ENCODE results near the gene SCYGR5. TPM values are rescaled to one million over a fixed set of nuclear protein-coding genes. Genes with fewer than 3 reads are reported as not detected.

Gene SCYGR5
- total and polyA plus RNA-seq, 2 donors (not counting 3 experiments of a cell fraction or from before 2014, with no cell fraction given): not detected

DNA sequence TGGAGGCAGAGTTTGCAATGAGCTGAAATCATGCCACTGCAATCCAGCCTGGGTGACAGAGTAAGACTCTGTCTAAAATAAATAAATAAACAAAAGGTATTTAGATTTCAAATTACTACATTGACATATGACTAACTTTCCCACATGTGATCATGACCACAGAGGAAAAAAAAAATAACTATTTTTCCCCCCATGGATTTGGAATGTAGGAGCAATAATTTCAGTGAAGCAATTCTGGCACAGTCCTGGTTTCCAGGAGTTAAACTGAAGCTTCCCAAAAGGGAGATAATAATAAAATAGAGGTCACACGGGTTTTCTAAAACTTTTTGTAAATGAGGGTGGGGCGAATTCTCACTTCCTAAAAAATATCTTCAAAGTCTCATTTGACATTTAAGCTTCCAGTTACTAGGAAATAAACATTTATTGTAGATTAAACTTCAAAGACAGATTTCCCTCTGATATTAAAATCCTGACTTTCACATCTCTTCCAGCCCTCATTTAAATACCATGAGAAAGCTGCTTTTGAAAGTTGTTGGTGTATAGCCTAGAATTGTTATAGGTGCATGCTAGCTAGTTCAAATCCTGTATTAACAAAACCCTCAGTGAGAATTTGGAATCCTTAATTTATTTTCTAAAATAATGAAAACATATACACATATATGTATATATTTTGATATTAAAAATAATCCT, 30.5 kb downstream of the SCYGR5 start:
- no peak overlapping the region for H3K27ac ChIP-seq (ENCODE audit: insufficient read depth, low read depth, low read length)
- H3K36me3 ChIP-seq (ENCODE audit: control insufficient read depth in 2 of 2, extremely low read depth in 1 of 2, insufficient read depth in 2 of 2, low read length in 2 of 2): no peaks in the 10 kb centered on the region
- H3K4me3 ChIP-seq (replicated peaks in 1 of 3; ENCODE audit: insufficient read depth in 1 of 3, low read depth in 1 of 3, low read length in 3 of 3): no peak overlapping the region
- H3K4me1 ChIP-seq (ENCODE audit: control insufficient read depth, extremely low read depth, insufficient read depth, low read length): no peaks in the 10 kb centered on the region
- no peaks in the 10 kb centered on the region for H3K79me2 ChIP-seq (ENCODE audit: control insufficient read depth, insufficient read depth, low read length)
- H4K20me1 ChIP-seq (replicated peaks; ENCODE audit: control insufficient read depth, extremely low read depth, insufficient read depth, low read length): no peaks in the 10 kb centered on the region
- FAIRE-seq: no peak
- no peak overlapping the region for H3K9ac ChIP-seq (replicated peaks; ENCODE audit: extremely low read depth, insufficient read depth, low read length)
- H3K4me2 ChIP-seq (ENCODE audit: insufficient read depth, low read length): no peak overlapping the region
- no peaks in the 10 kb centered on the region for H3K9me1 ChIP-seq (replicated peaks; ENCODE audit: control insufficient read depth, extremely low read depth, insufficient read depth, low read length)
- no peak for DNase-seq (ENCODE audit: low read depth, low spot score)
- ChIA-PET POLR2A (no interaction called here), CTCF (interaction anchor here (1.3 kb wide), 1 partner anchor 10 kb away, joined by 4 read pairs; no protein-coding TSS in a partner anchor)
- intact Hi-C loops (cut with micrococcal nuclease): no loop called here
- no peaks in the 10 kb centered on the region for H3K9me3 ChIP-seq (replicated peaks; ENCODE audit: control insufficient read depth, insufficient read depth, low read length)
- no peak for TF ChIP-seq POLR2AphosphoS5 (IDR thresholded peaks at IDR 0.05; ENCODE audit: insufficient read depth, low read depth, low read length)
- TF ChIP-seq POLR2A (IDR thresholded peaks at IDR 0.05; ENCODE audit: low read depth, low read length): no peak
- TF ChIP-seq, protein P1, sequence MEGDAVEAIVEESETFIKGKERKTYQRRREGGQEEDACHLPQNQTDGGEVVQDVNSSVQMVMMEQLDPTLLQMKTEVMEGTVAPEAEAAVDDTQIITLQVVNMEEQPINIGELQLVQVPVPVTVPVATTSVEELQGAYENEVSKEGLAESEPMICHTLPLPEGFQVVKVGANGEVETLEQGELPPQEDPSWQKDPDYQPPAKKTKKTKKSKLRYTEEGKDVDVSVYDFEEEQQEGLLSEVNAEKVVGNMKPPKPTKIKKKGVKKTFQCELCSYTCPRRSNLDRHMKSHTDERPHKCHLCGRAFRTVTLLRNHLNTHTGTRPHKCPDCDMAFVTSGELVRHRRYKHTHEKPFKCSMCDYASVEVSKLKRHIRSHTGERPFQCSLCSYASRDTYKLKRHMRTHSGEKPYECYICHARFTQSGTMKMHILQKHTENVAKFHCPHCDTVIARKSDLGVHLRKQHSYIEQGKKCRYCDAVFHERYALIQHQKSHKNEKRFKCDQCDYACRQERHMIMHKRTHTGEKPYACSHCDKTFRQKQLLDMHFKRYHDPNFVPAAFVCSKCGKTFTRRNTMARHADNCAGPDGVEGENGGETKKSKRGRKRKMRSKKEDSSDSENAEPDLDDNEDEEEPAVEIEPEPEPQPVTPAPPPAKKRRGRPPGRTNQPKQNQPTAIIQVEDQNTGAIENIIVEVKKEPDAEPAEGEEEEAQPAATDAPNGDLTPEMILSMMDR (IDR thresholded peaks at IDR 0.05; ENCODE audit: extremely low read depth in 1 of 2, insufficient read depth in 1 of 2, low read depth in 1 of 2, low read length in 2 of 2): no peak
- TF ChIP-seq, protein P2, sequence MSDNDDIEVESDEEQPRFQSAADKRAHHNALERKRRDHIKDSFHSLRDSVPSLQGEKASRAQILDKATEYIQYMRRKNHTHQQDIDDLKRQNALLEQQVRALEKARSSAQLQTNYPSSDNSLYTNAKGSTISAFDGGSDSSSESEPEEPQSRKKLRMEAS (IDR thresholded peaks at IDR 0.05; ENCODE audit: insufficient read depth, insufficient read length): no peak
- no peak for TF ChIP-seq GATA2 (IDR thresholded peaks at IDR 0.05; ENCODE audit: insufficient read depth, insufficient read length, low read depth, low read length)
- no peak for TF ChIP-seq FOS (IDR thresholded peaks at IDR 0.05; ENCODE audit: borderline replicate concordance, insufficient read depth, low read length)
- TF ChIP-seq EZH2 (IDR thresholded peaks at IDR 0.05; ENCODE audit: borderline replicate concordance, low read depth, low read length, severe bottlenecking): no peak
- TF ChIP-seq JUN (IDR thresholded peaks at IDR 0.05; ENCODE audit: borderline replicate concordance, insufficient read depth, insufficient read length, low read depth): no peak
- TF ChIP-seq MYC (IDR thresholded peaks at IDR 0.05; ENCODE audit: low read depth, low read length): no peak
- no peaks in the 10 kb centered on the region for H3K27me3 ChIP-seq (ENCODE audit: control insufficient read depth in 2 of 2, insufficient read depth in 2 of 2, low read length in 2 of 2)
- no TSS peak for BruUV-seq (replicated peaks)
- H2AFZ ChIP-seq (ENCODE audit: low read depth, low read length): no peak overlapping the region
- dilution Hi-C loops (cut with MboI; ENCODE audit: extremely low pct_ligation_motif_present, low sequenced_read_pairs): no loop called here
